PC-3 (cell line): ENCODE measurements around the gene GPC6. TPM values are rescaled to one million over a fixed set of nuclear protein-coding genes. Genes with fewer than 3 reads are reported as not detected.

Experiments
- ATAC-seq: fragments of 200-7000 bp; cut with Tn5 transposase; 2 replicates; pipeline ENCODE4 v1.9.1; 2020; ENCODE audit warnings: mild to moderate bottlenecking, moderate library complexity
- BruUV-seq: library from RNA; stranded (reverse); fragments of 400-500 nt; replicated peaks from 2 replicates; lab custom pipeline; 2021; lab: Mats Ljungman, UMichigan
- CTCF ChIA-PET: fragments of 300-600 bp; sonication (Branson Sonifier 250); formaldehyde crosslinking; loops from one replicate; lab custom pipeline; 2022; ENCODE audit warnings: antibody characterized with exemption; lab: Charles Lee
- POLR2A ChIA-PET: fragments of 300-600 bp; sonication (Branson Sonifier 250); formaldehyde crosslinking; loops from one replicate; lab custom pipeline; 2022; ENCODE audit warnings: antibody characterized with exemption; ENCODE audit not compliant: unreplicated experiment; lab: Charles Lee
- DNase-seq: peaks from one replicate; pipeline ENCODE4 v3.0.0-alpha.2; 2015
- H2AFZ ChIP-seq: fragments of 300-600 bp; sonication (generic); 2 replicates; pipeline ENCODE4 v1.6.0; 2016; ENCODE audit warnings: antibody characterized with exemption, low read length
- H3F3A ChIP-seq: fragments of 300-600 bp; sonication (generic); one replicate; pipeline ENCODE4 v1.6.0; 2017; ENCODE audit warnings: antibody characterized with exemption, low read length, control low read depth, mild to moderate bottlenecking; ENCODE audit not compliant: unreplicated experiment
- H3K27ac ChIP-seq: fragments of 300-600 bp; sonication (generic); 2 replicates; pipeline ENCODE4 v1.5.1; 2016; ENCODE audit warnings: mild to moderate bottlenecking, low read length
- H3K27me3 ChIP-seq: fragments of 300-600 bp; sonication (generic); 2 replicates; pipeline ENCODE4 v1.6.1; 2016; ENCODE audit warnings: low read length, mixed read lengths
- H3K36me3 ChIP-seq: fragments of 300-600 bp; sonication (generic); 2 replicates; pipeline ENCODE4 v1.6.1; 2016; ENCODE audit warnings: low read depth, mixed run types, low read length, mixed read lengths
- H3K4me1 ChIP-seq: fragments of 300-600 bp; sonication (generic); 2 replicates; pipeline ENCODE4 v1.5.1; 2016; ENCODE audit warnings: low read length; ENCODE audit not compliant: insufficient read depth
- H3K4me2 ChIP-seq: fragments of 300-600 bp; sonication (generic); 2 replicates; pipeline ENCODE4 v1.6.0; 2016; ENCODE audit warnings: low read length
- H3K4me3 ChIP-seq: fragments of 300-600 bp; sonication (generic); 2 replicates; pipeline ENCODE4 v1.5.1; 2016; ENCODE audit warnings: mild to moderate bottlenecking, low read length, mixed read lengths
- H3K79me2 ChIP-seq: fragments of 300-600 bp; sonication (generic); 2 replicates; pipeline ENCODE4 v1.6.1; 2017; ENCODE audit warnings: low read length, mixed read lengths
- H3K9ac ChIP-seq: fragments of 300-600 bp; sonication (generic); 2 replicates; pipeline ENCODE4 v1.6.0; 2016; ENCODE audit warnings: mild to moderate bottlenecking, low read length
- H3K9me2 ChIP-seq: fragments of 300-600 bp; sonication (generic); replicated peaks from 2 replicates; pipeline ENCODE4 v1.6.1; 2016; ENCODE audit warnings: mixed run types, low read length, mixed read lengths
- H3K9me3 ChIP-seq: fragments of 300-600 bp; sonication (generic); 2 replicates; pipeline ENCODE4 v1.6.1; 2016; ENCODE audit warnings: low read length, mixed read lengths
- H4K20me1 ChIP-seq: fragments of 300-600 bp; sonication (generic); 2 replicates; pipeline ENCODE4 v1.6.1; 2016; ENCODE audit warnings: low read length, mixed read lengths
- EZH2 ChIP-seq: fragments of 300-600 bp; sonication (generic); IDR thresholded peaks from one replicate; pipeline ENCODE4 v1.6.1; 2017; ENCODE audit warnings: antibody characterized with exemption, mild to moderate bottlenecking, low read length; ENCODE audit not compliant: unreplicated experiment
- EZH2phosphoT487 ChIP-seq: fragments of 300-600 bp; sonication (generic); IDR thresholded peaks from 2 replicates; pipeline ENCODE4 v1.6.1; 2018; ENCODE audit warnings: mild to moderate bottlenecking, antibody characterized with exemption, low read length, borderline replicate concordance
- intact Hi-C: fragments of 100-400 bp; cut with micrococcal nuclease; formaldehyde crosslinking; loops from 2 replicates; pipeline ENCODE4 v1.9.0; 2023
- total RNA-seq: library from RNA; depleted of rRNA; stranded (reverse); fragments of >200 nt; gene quantifications from 2 replicates; pipeline ENCODE4 v1.2.3, GENCODE V29; 2014
- TF ChIP-seq, protein P1 (sequence below): fragments of 300-600 bp; sonication (generic); conservative IDR thresholded peaks from 2 replicates; pipeline ENCODE4 v1.5.1; 2017; ENCODE audit warnings: antibody characterized with exemption, low read depth, mild to moderate bottlenecking, low read length

The GPC6 gene
- total RNA-seq, 1 experiment from 2014 or later: 3.5 TPM

DNA sequence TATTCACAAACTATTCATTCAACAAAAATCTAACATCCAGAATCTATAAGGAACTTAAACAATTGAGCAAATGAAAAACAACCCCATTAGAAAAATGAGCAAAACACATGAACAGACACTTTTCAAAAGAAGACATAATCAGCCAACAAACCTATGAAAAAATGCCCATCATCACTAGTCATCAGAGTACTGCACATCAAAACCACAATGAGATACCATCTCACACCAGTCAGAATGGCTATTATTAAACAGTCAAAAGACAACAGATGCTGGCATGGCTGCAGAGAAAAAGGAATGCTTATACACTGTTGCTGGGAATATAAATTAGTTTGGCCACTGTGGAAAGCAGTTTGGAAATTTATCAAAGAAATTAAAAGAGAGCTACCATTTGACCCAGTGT is 487.6 kb downstream of the GPC6 start:
- TF ChIP-seq EZH2 (no peak), EZH2phosphoT487 (no peak)
- TF ChIP-seq, protein P1, sequence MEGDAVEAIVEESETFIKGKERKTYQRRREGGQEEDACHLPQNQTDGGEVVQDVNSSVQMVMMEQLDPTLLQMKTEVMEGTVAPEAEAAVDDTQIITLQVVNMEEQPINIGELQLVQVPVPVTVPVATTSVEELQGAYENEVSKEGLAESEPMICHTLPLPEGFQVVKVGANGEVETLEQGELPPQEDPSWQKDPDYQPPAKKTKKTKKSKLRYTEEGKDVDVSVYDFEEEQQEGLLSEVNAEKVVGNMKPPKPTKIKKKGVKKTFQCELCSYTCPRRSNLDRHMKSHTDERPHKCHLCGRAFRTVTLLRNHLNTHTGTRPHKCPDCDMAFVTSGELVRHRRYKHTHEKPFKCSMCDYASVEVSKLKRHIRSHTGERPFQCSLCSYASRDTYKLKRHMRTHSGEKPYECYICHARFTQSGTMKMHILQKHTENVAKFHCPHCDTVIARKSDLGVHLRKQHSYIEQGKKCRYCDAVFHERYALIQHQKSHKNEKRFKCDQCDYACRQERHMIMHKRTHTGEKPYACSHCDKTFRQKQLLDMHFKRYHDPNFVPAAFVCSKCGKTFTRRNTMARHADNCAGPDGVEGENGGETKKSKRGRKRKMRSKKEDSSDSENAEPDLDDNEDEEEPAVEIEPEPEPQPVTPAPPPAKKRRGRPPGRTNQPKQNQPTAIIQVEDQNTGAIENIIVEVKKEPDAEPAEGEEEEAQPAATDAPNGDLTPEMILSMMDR: no peak
- H3K4me3 ChIP-seq: no peak overlapping the region
- DNase-seq (peak; percentile 34), ATAC-seq (no peak)
- no peaks in the 10 kb centered on the region for H3K9me3 ChIP-seq
- ChIA-PET POLR2A (no interaction called here), CTCF (no interaction called here)
- no peaks in the 10 kb centered on the region for H3K9me2 ChIP-seq
- H3F3A ChIP-seq: no peaks in the 10 kb centered on the region
- H3K9ac ChIP-seq: no peak overlapping the region
- H4K20me1 ChIP-seq: no peaks in the 10 kb centered on the region
- intact Hi-C loops: no loop called here
- H2AFZ ChIP-seq: no peak overlapping the region
- H3K27me3 ChIP-seq: no peaks in the 10 kb centered on the region
- no peak overlapping the region for H3K4me2 ChIP-seq
- no TSS peak for BruUV-seq
- H3K27ac ChIP-seq: no peak overlapping the region
- no peaks in the 10 kb centered on the region for H3K79me2 ChIP-seq
- H3K4me1 ChIP-seq: peaks cover 14% of the 10 kb centered on the region; the same call in 1 of the 2 replicates
- H3K36me3 ChIP-seq: no peaks in the 10 kb centered on the region

DNA sequence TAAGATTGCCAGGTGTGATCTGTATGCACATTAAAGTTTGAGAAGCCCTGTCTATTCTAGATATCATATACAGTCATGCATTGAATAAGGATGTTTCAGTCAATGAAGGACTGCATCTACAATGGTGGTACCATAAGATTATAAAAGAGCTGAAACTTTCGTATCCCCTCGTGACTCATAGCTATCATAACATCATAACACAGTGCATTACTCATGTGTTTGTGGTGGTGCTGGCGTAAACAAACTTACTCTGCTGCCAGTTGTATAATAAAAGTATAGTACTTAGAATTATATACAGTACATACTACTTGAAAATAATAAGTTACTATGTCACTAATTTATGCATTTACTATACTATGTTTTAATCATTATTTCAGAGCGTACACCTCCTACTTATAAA is 489.3 kb downstream of the GPC6 start:
- intact Hi-C loops: no loop called here
- DNase-seq (peak; percentile 48), ATAC-seq (peak; percentile 75)
- no peaks in the 10 kb centered on the region for H3K9me2 ChIP-seq
- CTCF ChIA-PET: no interaction called here
- peaks cover 14% of the 10 kb centered on the region; the same call in 1 of the 2 replicates for H3K4me1 ChIP-seq
- H3K4me2 ChIP-seq: no peak overlapping the region
- H3K9me3 ChIP-seq: no peaks in the 10 kb centered on the region
- POLR2A ChIA-PET: interaction anchor here (0.6 kb wide), 2 partner anchors 37 to 90 kb away, joined by 3 to 12 read pairs; no protein-coding TSS in a partner anchor
- no peaks in the 10 kb centered on the region for H4K20me1 ChIP-seq
- no peak overlapping the region for H2AFZ ChIP-seq
- BruUV-seq: no TSS peak
- H3K9ac ChIP-seq: no peak overlapping the region
- TF ChIP-seq, protein P1: no peak
- no peak for TF ChIP-seq EZH2
- no peak for TF ChIP-seq EZH2phosphoT487
- H3K79me2 ChIP-seq: no peaks in the 10 kb centered on the region
- no peaks in the 10 kb centered on the region for H3K36me3 ChIP-seq
- H3K4me3 ChIP-seq: no peak overlapping the region
- H3K27me3 ChIP-seq: no peaks in the 10 kb centered on the region
- H3F3A ChIP-seq: no peaks in the 10 kb centered on the region
- H3K27ac ChIP-seq: peak overlapping the region; percentile 30; the same call in 1 of the 2 replicates

- H3K9me3 ChIP-seq: no peaks in the 10 kb centered on the region
Measured at GRCh38 chr13:93716623-93717022, 490.0 kb downstream of the GPC6 start.

More at GRCh38 chr13:93716623-93717022, 490.0 kb downstream of the GPC6 start:
- no peak overlapping the region for H3K9ac ChIP-seq
- H3K36me3 ChIP-seq: no peaks in the 10 kb centered on the region
- H3K4me2 ChIP-seq: no peak overlapping the region
- ChIA-PET CTCF (no interaction called here), POLR2A (no interaction called here)
- ATAC-seq: peak; percentile 92
- no peak overlapping the region for H3K4me3 ChIP-seq
- H3K27ac ChIP-seq: peak overlapping the region; percentile 30; the same call in 1 of the 2 replicates
- H3K27me3 ChIP-seq: no peaks in the 10 kb centered on the region
- no TSS peak for BruUV-seq
- no peaks in the 10 kb centered on the region for H3K79me2 ChIP-seq
- H3F3A ChIP-seq: no peaks in the 10 kb centered on the region
- H3K4me1 ChIP-seq: peaks cover 20% of the 10 kb centered on the region
- intact Hi-C loops: no loop called here
- DNase-seq: peak; percentile 55
- H2AFZ ChIP-seq: no peak overlapping the region
- TF ChIP-seq EZH2phosphoT487: no peak
- TF ChIP-seq, protein P1: no peak
- TF ChIP-seq EZH2: no peak
- no peaks in the 10 kb centered on the region for H4K20me1 ChIP-seq
- H3K9me2 ChIP-seq: no peaks in the 10 kb centered on the region
